Amygdala (tissue), 56 donors: ENCODE results near the gene NFAM1.

ENCODE experiments used
- DNase-seq, 56 donors: peaks; one replicate each; lab custom pipeline; 2025; lab: John Stamatoyannopoulos, UW

The NFAM1 gene, protein sequence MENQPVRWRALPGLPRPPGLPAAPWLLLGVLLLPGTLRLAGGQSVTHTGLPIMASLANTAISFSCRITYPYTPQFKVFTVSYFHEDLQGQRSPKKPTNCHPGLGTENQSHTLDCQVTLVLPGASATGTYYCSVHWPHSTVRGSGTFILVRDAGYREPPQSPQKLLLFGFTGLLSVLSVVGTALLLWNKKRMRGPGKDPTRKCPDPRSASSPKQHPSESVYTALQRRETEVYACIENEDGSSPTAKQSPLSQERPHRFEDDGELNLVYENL

DNA sequence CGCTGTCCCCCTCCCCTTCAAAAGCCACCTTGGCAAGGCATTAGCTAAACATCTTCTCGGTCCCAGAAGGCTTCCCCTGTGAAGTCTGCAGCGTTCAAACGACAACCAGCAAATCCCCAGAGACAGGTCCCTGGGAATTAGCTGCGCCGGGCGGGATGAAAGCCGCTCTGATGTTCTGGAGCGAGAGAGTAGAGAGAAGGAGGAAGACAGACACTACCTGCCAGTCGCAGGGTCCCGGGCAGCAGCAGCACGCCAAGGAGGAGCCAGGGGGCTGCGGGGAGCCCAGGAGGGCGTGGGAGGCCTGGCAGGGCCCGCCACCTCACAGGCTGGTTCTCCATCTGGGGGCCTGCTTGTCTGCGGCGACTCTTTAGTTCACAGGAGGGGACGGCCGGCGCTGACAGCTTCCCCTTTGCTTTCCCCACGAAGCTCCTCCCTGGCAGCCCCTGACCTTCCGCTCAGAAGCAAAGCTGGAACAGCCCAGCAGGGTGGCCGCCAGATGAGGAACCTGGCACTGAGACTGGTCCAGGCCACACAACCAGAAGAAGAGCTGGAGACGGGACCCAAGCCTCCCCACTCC, at the start of gene NFAM1:
TSS of gene NFAM1 (minus strand) at position 384 of the 577 bp plus-strand sequence. CDS start at position 338, 46 bp downstream.
- peak in 15 of 56 donors; percentile 1 to 57 (median 28) for DNase-seq

DNA sequence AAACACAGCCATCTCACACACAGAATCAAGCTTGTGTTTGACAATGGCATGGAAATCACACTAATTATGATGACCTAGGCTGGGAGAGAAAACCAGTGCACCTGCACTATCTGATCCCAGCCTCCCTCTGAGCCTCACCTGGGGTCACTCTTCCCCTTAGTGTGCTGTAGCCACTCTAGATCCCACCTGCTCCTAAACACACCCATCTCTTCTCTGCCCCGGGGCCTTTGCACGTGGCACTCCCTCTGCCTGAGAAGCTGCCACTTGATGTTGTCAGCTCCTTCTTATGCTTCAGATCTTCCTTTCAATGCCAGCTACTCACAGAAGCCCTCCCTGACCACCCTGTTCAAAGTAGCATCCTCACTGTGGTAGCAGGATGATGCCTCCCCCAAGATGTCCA, 42.9 kb upstream of the NFAM1 start:
- no peak for DNase-seq

- peak in 1 of 56 donors; percentile 5 for DNase-seq
Measured at GRCh38 chr22:42473484-42474193, 41.4 kb upstream of the NFAM1 start.

DNA sequence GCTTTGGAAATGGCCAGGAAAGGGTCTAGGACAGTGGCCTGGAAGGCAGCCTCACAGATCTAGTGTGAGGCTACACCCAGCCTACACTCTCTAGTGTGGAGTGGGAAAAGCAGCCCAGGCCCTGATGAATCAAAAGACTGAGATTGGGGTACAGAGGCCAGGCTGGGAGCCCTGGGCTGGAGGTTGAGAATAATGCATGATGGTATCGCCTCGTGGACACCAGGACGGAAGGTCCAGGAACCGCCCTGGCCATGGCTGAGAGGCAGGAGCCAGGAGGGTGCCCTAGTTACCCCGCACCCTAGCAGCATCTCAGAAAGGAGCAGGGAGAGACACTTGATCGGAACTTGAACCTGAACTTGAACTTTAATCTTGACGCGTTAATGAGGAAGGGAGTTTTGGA, 40.5 kb upstream of the NFAM1 start:
- DNase-seq: no peak

GRCh38 chr22:42471441-42471840, 39.2 kb upstream of the NFAM1 start:
- DNase-seq: no peak

DNA sequence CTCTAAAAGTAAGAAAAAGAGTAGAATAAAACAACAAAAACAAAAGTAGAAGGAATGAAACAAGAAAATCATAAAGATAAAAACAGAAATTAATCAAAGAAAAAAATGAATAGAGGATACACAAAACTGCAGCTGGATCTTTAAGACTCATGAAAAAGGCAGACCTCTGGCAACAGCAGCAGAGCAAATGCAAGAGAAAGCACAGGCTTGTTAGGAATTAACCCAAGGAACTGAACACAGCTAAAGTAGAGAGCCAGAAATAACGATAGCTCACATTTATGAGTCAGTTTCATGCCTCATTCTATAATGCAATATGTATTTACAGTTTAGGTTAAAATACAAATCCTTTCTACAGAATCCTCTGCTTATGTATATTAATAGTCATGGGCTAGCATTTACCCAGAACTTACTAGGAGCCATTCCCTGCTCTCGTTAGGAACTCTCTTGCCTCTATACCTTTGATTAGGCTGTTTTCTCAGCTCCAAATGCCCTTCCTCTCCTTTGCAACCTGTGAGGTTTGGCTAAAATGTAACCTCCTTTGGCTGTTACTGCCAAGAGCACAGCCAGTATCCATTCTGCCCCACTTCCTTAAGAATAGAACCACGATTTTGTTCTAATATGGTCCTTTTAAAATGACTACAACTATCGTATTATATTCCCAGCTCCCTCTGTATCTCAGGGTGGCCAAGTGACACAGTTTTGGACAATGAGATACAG, 38.3 kb upstream of the NFAM1 start:
- DNase-seq: no peak

DNA sequence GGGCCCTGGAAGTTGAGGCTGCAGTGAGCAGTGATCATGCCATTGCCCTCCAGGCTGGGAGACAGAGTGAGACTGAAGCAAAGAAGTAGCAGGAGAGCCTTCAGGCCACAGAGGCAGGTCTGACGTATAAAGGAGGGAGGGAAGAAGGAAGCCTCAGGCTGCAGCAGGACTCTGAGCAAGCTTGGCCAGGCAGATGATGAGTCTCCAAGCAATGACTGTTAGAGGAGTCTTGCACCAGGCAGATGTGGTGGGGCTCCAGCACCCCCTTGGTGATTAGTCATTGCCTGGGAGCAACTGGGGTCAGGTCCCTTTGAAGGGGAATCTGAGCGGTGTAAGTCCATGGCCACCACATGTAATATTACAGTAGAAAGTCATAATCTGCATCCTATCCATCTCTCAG, 36.6 kb upstream of the NFAM1 start:
- DNase-seq: no peak

GRCh38 chr22:42462016-42462415, 29.8 kb upstream of the NFAM1 start:
- no peak for DNase-seq

- DNase-seq: no peak
Measured at GRCh38 chr22:42461511-42461910, 29.3 kb upstream of the NFAM1 start.

- DNase-seq: no peak
Measured at GRCh38 chr22:42459287-42460063, 27.3 kb upstream of the NFAM1 start.

DNA sequence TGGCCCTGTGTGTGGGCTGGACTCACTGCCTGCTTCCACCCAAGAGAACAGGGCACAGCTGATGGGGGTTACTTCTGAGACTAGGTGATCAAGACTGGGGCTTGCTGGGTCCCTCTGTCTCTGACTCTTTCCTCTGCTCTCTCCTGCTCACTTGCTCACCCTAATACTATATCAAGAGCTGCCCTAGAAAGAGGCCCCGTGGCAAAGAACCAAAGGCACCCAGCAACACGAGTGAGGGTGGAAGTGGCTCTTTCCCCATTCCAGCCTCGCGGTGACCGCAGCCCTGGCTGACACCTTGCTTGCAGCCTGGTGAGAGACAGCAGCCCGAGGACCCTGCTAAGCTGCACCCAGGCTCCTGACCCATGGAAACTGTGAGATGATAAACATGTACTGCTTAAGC, 20.7 kb upstream of the NFAM1 start:
- DNase-seq: no peak

- DNase-seq: no peak
Measured at GRCh38 chr22:42452456-42452855, 20.3 kb upstream of the NFAM1 start.

- DNase-seq: no peak
Measured at GRCh38 chr22:42451499-42452145, 19.4 kb upstream of the NFAM1 start.

- DNase-seq: no peak
Measured at GRCh38 chr22:42450862-42451261, 18.7 kb upstream of the NFAM1 start.

- DNase-seq: no peak
Measured at GRCh38 chr22:42446151-42446550, 13.9 kb upstream of the NFAM1 start.

DNA sequence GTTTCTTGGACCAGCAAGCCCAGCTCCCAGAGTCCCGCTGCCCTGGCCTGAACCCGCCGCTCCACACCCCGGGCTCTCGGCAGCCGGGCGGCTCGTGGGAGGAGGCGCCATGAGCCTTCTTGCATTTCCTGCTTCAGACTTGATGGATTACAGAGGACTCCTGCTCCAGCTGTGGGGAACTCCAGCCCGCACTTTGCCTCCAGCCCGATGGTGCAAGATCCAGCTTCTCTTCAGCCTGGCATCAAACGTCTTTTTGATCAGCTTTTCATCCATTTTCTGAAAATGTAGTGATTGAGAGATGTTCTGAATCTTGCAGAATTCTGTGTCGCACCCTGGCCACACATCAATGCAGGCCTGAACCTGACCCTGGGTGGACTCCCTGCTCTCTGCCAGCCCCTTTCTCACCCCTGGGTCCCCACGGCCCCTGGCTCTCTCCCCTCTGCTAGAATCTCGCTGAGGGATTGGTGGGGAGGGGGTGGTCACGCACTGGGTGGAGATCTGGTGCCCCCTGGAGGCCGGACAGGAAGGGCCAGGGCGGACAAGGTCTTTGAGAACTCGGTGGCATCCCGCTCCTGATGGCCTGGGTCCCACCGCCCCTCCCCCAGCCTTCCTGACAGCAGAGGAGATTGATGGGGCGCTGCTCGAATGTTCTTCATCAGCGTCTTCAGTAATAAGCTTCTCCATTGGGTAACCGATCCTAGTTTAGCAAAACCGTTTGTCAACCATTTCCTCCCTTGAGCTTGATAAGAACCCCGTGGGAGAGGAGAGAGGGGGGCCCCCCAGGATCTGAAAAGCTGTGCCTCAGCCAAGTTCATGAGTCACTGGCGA, 12.1 kb upstream of the NFAM1 start:
- DNase-seq: peak in 55 of 56 donors; percentile 8 to 94 (median 65)

GRCh38 chr22:42443240-42444076, 11.3 kb upstream of the NFAM1 start:
- peak in 1 of 56 donors; percentile 52 for DNase-seq

GRCh38 chr22:42442748-42443147, 10.5 kb upstream of the NFAM1 start:
- no peak for DNase-seq
